ENCODE measurements around the gene ADORA3. TPM values are rescaled to one million over a fixed set of nuclear protein-coding genes. Genes with fewer than 3 reads are reported as not detected.

Gene ADORA3
- total RNA-seq, 1 donor from 2014 or later: not detected

- no peak for DNase-seq (ENCODE audit: low read depth, low spot score)
These were observed 4.2 kb upstream of the ADORA3 start for GRCh38 chr1:111507411-111508201.

GRCh38 chr1:111506561-111506960, 3.1 kb upstream of the ADORA3 start:
- DNase-seq (ENCODE audit: low read depth, low spot score): no peak

- no peak for DNase-seq (ENCODE audit: low read depth, low spot score)
These were observed 2.2 kb upstream of the ADORA3 start for GRCh38 chr1:111505641-111506119.

- DNase-seq (ENCODE audit: low read depth, low spot score): no peak
These were observed 664 bp upstream of the ADORA3 start for GRCh38 chr1:111504097-111504496.

- no peak for DNase-seq (ENCODE audit: low read depth, low spot score)
These were observed 1.8 kb downstream of the ADORA3 start for GRCh38 chr1:111501645-111502044.

GRCh38 chr1:111499026-111499785, 4.2 kb downstream of the ADORA3 start:
- no peak for DNase-seq (ENCODE audit: low read depth, low spot score)

- DNase-seq (ENCODE audit: low read depth, low spot score): no peak
These were observed 5.8 kb downstream of the ADORA3 start for GRCh38 chr1:111497592-111497991.

GRCh38 chr1:111496398-111496797, 7.0 kb downstream of the ADORA3 start:
- no peak for DNase-seq (ENCODE audit: low read depth, low spot score)

GRCh38 chr1:111491070-111491469, 12.4 kb downstream of the ADORA3 start:
- DNase-seq (ENCODE audit: low read depth, low spot score): no peak

- DNase-seq (ENCODE audit: low read depth, low spot score): no peak
These were observed 13.2 kb downstream of the ADORA3 start for GRCh38 chr1:111490220-111490619.

- DNase-seq (ENCODE audit: low read depth, low spot score): no peak
These were observed 13.8 kb downstream of the ADORA3 start for GRCh38 chr1:111489604-111490003.

- DNase-seq (ENCODE audit: low read depth, low spot score): no peak
These were observed 14.8 kb downstream of the ADORA3 start for GRCh38 chr1:111488669-111489068.

- DNase-seq (ENCODE audit: low read depth, low spot score): no peak
These were observed 16.3 kb downstream of the ADORA3 start for GRCh38 chr1:111487133-111487532.

GRCh38 chr1:111486431-111486830, 17.0 kb downstream of the ADORA3 start:
- DNase-seq (ENCODE audit: low read depth, low spot score): no peak

GRCh38 chr1:111484391-111485026, 18.9 kb downstream of the ADORA3 start:
- DNase-seq (ENCODE audit: low read depth, low spot score): no peak

- DNase-seq (ENCODE audit: low read depth, low spot score): no peak
These were observed 19.6 kb downstream of the ADORA3 start for GRCh38 chr1:111483876-111484275.

GRCh38 chr1:111483166-111483565, 20.3 kb downstream of the ADORA3 start:
- DNase-seq (ENCODE audit: low read depth, low spot score): no peak

GRCh38 chr1:111481387-111482221, 21.8 kb downstream of the ADORA3 start:
- DNase-seq (ENCODE audit: low read depth, low spot score): no peak

- no peak for DNase-seq (ENCODE audit: low read depth, low spot score)
These were observed 22.8 kb downstream of the ADORA3 start for GRCh38 chr1:111480674-111481073.

GRCh38 chr1:111476761-111477309, 26.6 kb downstream of the ADORA3 start:
- no peak for DNase-seq (ENCODE audit: low read depth, low spot score)

- DNase-seq (ENCODE audit: low read depth, low spot score): no peak
These were observed 27.2 kb downstream of the ADORA3 start for GRCh38 chr1:111476214-111476613.
